BE2C (cell line): ENCODE data around the gene SYCN.

Experiments
- DNase-seq: peaks from one replicate; pipeline ENCODE4 v3.0.0-alpha.2; 2020
- H3K27me3 ChIP-seq: fragments of 250-450 bp; sonication (Bioruptor Pico); 2 replicates; pipeline ENCODE4 v1.5.1; 2020; ENCODE audit warnings: mild to moderate bottlenecking
- H3K36me3 ChIP-seq: fragments of 250-450 bp; sonication (Bioruptor Pico); 2 replicates; pipeline ENCODE4 v1.5.1; 2020; ENCODE audit warnings: mild to moderate bottlenecking
- H3K4me1 ChIP-seq: fragments of 250-450 bp; sonication (Bioruptor Pico); 2 replicates; pipeline ENCODE4 v1.5.1; 2020
- H3K4me3 ChIP-seq: 2 replicates; pipeline ENCODE4 v1.5.1; 2011; ENCODE audit warnings: low read depth, low read length
- H3K9me3 ChIP-seq: fragments of 250-450 bp; sonication (Bioruptor Pico); 2 replicates; pipeline ENCODE4 v1.5.1; 2020
- CTCF ChIP-seq: IDR thresholded peaks from 2 replicates; pipeline ENCODE4 v1.5.1; 2012; ENCODE audit warnings: mild to moderate bottlenecking, low read depth, low read length

Gene SYCN

DNA sequence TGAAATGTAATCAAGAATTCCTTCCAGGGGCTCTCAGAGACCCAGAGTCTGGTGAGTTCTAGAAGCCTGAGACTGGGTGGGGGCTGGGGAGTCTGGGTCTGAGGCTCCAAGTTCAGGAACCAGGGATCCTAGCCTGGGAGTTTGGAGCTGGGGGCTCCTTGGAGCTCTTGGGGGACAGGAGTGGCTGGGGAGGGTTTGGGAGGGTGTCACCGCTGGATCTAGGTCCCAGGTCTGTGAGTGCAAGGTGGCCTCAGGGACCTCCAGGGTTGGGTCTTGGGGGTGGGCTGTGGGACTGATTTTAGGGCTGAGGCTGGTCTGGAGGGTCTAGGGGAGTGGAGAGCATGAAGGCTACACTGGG is 1.1 kb downstream of the SYCN start:
- DNase-seq, result no peak
- peaks cover 24% of the 10 kb centered on the region for H3K27me3 ChIP-seq
- H3K4me3 ChIP-seq, result no peak overlapping the region
- TF ChIP-seq CTCF, result no peak
- H3K36me3 ChIP-seq, result no peaks in the 10 kb centered on the region
- H3K9me3 ChIP-seq, result no peaks in the 10 kb centered on the region
- H3K4me1 ChIP-seq, result no peaks in the 10 kb centered on the region

DNA sequence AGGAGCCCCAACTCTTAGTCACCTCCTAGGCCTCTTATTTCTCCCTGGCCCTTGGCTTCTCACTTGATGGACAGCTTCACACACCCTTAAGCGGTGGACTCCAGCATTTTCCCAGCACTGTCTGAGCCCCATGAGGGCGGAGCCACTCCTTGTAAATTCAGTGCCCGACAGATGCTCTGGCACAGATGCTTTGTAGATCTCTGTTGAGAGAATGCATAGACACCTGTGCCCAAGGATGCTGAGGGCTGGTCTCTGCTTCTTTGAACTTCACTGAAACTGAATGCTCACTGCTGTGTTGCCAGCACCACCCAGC is 3.3 kb downstream of the SYCN start:
- DNase-seq, result no peak

DNA sequence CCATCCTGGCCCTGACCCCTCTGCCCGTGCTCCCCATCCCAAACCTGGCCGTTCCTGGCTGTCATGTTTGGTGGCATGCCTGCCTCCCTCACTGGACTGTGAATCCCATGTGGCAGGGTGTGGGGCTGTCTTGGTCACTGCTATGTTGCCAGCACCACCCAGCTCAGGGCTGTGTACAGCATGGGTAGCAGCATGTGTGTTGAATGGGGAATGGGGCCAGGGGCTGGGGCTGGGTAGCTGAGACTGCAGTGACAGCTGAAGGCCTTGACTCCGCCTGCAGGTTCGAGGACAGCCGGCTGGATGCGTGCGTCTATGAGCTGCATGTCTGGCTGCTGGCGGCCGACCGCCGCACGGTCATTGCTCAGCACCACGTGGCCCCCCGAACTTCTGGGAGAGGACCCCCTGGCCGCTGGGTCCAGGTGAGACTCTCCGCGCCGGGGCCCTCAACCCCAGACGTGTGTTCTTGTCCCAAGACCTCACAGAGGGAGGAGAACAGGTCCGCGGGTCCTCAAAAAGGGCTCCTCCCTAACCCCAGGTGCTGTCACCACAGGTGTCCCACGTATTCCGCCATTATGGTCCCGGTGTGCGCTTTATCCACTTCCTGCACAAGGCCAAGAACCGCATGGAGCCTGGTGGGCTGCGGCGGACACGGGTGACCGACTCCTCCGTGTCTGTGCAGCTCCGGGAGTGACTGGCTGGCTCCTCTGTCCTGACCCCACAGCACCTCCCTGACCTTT is 3.8 kb downstream of the SYCN start:
- H3K36me3 ChIP-seq, result no peaks in the 10 kb centered on the region
- peaks cover under 1% of the 10 kb centered on the region; the same call in 1 of the 2 replicates for H3K4me1 ChIP-seq
- H3K9me3 ChIP-seq, result no peaks in the 10 kb centered on the region
- no peak overlapping the region for H3K4me3 ChIP-seq
- no peak for TF ChIP-seq CTCF
- DNase-seq, result no peak
- peaks cover 50% of the 10 kb centered on the region for H3K27me3 ChIP-seq

More for the DNA sequence above, 3.3 kb downstream of the SYCN start:
- no peaks in the 10 kb centered on the region for H3K9me3 ChIP-seq
- H3K4me3 ChIP-seq, result no peak overlapping the region
- TF ChIP-seq CTCF, result no peak
- no peaks in the 10 kb centered on the region for H3K36me3 ChIP-seq
- no peaks in the 10 kb centered on the region for H3K4me1 ChIP-seq
- H3K27me3 ChIP-seq, result peaks cover 46% of the 10 kb centered on the region

- peak; percentile 59 for DNase-seq
These were observed 5.0 kb downstream of the SYCN start for GRCh38 chr19:39199025-39199424.

DNA sequence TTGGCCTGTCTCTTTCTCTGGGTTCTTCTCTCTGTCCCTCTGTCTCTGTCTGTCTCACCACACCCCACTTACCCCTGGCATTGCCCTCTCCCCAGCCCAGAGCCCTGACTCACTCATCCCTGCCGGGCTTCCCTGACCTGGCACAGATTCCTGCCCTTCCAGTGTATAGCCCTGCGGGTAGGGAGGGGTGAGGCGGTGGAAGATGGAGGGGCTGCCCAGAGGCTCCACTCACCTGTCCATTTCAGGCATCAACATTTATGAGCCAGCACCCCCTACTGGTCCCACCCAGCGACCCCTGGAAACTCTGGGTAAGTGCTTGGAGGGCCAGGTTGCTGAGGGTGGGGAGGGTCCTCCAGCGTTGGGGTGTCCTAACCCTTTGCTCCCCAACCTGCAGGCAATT is 6.3 kb downstream of the SYCN start:
- no peaks in the 10 kb centered on the region for H3K36me3 ChIP-seq
- H3K9me3 ChIP-seq, result no peaks in the 10 kb centered on the region
- H3K4me3 ChIP-seq, result no peak overlapping the region
- peaks cover 4% of the 10 kb centered on the region for H3K4me1 ChIP-seq
- TF ChIP-seq CTCF, result peak; percentile 27
- peaks cover 31% of the 10 kb centered on the region for H3K27me3 ChIP-seq
- no peak for DNase-seq

More at GRCh38 chr19:39199025-39199424, 5.0 kb downstream of the SYCN start:
- no peaks in the 10 kb centered on the region for H3K36me3 ChIP-seq
- peaks cover 43% of the 10 kb centered on the region for H3K27me3 ChIP-seq
- H3K4me3 ChIP-seq, result no peak overlapping the region
- no peaks in the 10 kb centered on the region for H3K9me3 ChIP-seq
- TF ChIP-seq CTCF, result no peak
- H3K4me1 ChIP-seq, result peaks cover 4% of the 10 kb centered on the region

GRCh38 chr19:39196860-39197562 is 7.1 kb downstream of the SYCN start, which contains the start of gene NCCRP1:
TSS of gene NCCRP1 (plus strand) at chr19:39196964. CDS start at chr19:39196983, 19 bp downstream.
- Histone ChIP-seq H3K4me3 (no peak within 1 kb of the TSS), H3K27me3 (peaks cover 29% of the 10 kb centered on the region)

More at GRCh38 chr19:39196860-39197562, 7.1 kb downstream of the SYCN start, which contains the start of gene NCCRP1:
- TF ChIP-seq CTCF, result no peak
- no peaks in the 10 kb centered on the region for H3K9me3 ChIP-seq
- H3K36me3 ChIP-seq, result no peaks in the 10 kb centered on the region
- H3K4me1 ChIP-seq, result peaks cover 4% of the 10 kb centered on the region
- DNase-seq, result no peak
